Keratinocyte (primary cell): ENCODE results near the gene S100Z.

Source experiments
- EZH2 ChIP-seq: IDR thresholded peaks from one replicate; pipeline ENCODE4 v1.6.1; 2012; ENCODE audit warnings: inconsistent platforms, mild to moderate bottlenecking, low read length, moderate library complexity
- TF ChIP-seq, protein P1 (sequence below), 3 experiments: IDR thresholded peaks in 1 of 3; conservative IDR thresholded peaks in 1 of 3; optimal IDR thresholded peaks in 1 of 3; 2 replicates in 2 of 3; 3 replicates in 1 of 3; pipeline versions ENCODE3 to v1.5.1; 2011; ENCODE audit warnings: low read length in 3 of 3, mild to moderate bottlenecking in 3 of 3, moderate library complexity in 2 of 3, control low read depth in 1 of 3, inconsistent platforms in 1 of 3; ENCODE audit not compliant: insufficient read depth in 2 of 3; ENCODE audit errors: extremely low read depth in 1 of 3

DNA sequence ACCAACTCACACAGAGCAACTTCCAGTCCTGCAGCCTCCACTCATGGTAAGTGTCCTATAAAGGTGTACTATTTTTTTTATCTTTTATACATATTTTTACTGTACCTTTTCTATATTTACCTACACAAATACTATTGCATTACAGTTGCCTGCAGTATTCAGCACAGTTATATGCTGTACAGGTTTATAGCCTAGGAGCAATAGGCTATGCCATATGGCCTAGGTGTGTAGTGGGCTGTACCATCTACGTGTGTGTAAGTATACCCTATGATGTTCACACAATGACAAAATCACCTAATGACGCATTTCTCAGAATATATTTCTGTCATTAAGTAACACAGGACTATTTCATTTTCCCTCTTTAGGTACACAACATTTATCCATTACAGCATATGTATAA, 16.7 kb downstream of the S100Z start:
- TF ChIP-seq, protein P1, sequence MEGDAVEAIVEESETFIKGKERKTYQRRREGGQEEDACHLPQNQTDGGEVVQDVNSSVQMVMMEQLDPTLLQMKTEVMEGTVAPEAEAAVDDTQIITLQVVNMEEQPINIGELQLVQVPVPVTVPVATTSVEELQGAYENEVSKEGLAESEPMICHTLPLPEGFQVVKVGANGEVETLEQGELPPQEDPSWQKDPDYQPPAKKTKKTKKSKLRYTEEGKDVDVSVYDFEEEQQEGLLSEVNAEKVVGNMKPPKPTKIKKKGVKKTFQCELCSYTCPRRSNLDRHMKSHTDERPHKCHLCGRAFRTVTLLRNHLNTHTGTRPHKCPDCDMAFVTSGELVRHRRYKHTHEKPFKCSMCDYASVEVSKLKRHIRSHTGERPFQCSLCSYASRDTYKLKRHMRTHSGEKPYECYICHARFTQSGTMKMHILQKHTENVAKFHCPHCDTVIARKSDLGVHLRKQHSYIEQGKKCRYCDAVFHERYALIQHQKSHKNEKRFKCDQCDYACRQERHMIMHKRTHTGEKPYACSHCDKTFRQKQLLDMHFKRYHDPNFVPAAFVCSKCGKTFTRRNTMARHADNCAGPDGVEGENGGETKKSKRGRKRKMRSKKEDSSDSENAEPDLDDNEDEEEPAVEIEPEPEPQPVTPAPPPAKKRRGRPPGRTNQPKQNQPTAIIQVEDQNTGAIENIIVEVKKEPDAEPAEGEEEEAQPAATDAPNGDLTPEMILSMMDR (optimal IDR thresholded peaks at IDR 0.05 in 1 of 3, IDR thresholded peaks at IDR 0.05 in 1 of 3, conservative IDR thresholded peaks at IDR 0.05 in 1 of 3; ENCODE audit: extremely low read depth in 1 of 3, insufficient read depth in 2 of 3, low read length in 3 of 3) = no peak
- no peak for TF ChIP-seq EZH2
